SHP77 treated with DMSO at 0.1 percent for 48 hours (cell line): ENCODE data around the gene ASAP2.

ENCODE experiments used
- DNase-seq: peaks from one replicate; lab custom pipeline; 2025; lab: John Stamatoyannopoulos, UW

ASAP2 gene

DNA sequence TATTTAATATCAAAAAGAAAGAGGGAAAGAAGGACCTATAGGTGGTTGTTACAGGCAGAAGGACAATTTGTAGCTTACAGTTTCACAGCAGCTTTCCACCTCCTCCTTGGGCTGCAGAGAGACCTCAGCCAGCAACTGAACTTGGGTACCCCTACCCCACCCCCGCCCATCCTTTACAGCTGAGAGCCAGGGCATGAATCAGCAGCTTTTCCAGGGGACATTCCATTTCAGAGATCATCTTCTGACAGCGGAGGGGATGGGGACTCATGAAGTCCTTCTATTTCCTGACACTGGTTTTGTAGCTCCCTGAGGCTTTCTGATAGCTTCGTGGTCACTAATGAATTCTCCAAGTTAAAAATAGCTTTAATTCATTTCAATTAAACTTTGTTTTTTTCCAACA lies 120.4 kb downstream of the ASAP2 start:
- no peak for DNase-seq

DNA sequence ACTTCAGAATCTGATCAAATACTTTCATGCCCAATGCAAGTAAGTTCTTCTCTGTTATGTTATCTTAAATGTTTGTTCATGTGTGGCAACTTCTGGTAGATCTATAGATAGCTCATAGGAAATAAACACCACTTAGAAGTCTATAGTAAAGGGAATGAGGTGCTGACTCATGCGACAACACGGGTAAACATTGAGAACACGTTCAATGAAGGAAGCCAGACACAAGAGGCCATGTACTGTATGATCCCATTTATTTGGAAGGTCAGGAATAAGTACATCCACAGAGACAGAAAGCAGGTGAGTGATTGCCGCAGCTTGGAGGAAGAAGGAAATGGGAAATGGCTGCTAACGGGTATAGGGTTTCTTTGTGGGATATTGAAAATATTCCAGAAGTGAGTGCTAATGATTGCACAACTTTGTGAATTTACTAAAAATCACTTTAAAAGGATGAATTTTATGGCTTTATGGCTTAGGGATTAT lies 121.3 kb downstream of the ASAP2 start:
- peak; percentile 87 for DNase-seq

DNA sequence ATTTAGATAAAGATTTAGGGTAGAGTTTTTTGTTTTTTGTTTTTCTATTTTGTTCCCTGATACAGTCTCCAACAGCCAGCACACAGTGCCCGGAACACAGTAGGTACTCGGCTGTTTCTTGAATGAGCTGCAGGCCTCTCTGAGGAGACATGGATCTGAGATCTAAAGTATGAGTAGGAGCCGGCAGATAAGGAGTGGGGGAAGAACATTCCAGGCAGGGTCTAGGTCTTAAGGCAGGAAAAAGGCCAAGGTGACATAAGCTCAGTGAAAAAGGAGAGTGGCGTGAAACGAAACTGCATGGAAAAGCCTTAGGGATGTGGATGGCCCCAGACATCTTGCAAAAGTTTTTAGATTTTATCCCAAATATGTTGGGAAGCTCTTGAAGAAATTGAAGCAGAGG lies 122.3 kb downstream of the ASAP2 start:
- DNase-seq, result no peak

DNA sequence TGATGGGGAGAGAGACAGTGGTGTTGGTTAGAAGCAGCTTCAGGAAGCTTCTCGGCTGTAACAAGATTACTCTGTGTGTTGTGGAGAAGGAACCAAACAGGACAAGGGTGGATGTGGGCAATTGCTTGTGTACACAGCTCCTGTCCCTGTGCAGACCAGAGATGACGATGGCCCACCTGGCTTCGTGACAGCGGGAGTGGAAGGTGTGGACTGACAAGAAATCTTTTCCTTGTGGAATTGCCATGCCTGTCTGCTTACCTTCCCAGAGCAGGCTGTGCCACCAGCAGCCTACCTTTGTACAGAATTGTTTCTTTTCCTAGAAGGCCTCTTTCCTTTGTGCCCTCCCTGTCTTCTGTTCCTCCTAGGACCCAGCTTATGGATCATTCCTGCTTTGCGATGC lies 122.9 kb downstream of the ASAP2 start:
- DNase-seq, result no peak

DNA sequence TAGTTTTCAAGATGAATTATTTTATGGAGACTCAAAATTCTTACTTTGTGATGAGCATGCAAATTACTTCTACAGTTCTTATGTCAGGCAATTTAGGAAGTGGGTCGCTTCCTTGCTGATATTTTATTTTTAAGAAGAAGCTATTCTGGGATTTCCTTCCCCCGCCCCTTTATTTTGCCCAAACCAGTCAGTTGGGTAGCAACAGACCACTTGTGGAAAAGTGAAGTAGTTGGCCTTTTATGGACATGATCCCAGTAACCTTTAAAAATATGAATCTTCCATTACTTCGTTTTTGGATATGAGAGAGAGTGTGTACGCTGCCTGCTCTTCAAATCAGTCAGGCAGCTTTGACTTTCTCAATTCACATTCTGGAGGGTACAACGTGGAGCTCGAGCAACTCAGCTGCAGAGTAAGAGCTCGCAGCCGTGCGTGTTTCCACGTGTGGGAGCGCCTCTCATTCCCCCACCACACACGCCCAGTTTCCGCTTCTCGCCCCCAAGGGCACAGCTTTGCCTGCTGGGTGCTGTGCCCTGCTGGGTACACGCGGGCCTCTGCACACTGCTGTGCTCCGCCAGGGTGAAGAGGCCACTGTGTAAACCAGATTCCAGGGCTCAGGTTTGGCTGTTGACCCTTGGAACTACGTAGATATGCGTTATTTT lies 124.1 kb downstream of the ASAP2 start:
- DNase-seq, result no peak

DNA sequence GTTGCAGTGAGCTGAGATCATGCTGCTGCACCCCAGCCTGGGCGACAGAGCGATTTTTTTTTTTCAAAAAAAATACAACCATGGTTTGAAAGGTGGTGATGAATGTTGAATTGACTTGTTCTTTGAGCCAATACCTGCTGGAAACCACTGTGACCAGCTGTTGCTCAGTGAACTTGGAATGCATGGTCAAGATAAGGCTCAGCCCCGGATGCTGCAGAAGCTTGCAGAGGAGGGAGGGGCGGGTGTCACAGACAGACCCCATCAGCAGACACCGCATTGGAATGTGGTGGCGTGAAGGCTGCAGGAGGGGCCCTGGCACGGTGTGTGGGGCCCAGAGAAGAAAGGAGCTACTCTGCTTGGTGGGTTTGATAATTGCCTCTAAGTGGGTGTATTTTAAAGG lies 125.1 kb downstream of the ASAP2 start:
- DNase-seq, result no peak

DNA sequence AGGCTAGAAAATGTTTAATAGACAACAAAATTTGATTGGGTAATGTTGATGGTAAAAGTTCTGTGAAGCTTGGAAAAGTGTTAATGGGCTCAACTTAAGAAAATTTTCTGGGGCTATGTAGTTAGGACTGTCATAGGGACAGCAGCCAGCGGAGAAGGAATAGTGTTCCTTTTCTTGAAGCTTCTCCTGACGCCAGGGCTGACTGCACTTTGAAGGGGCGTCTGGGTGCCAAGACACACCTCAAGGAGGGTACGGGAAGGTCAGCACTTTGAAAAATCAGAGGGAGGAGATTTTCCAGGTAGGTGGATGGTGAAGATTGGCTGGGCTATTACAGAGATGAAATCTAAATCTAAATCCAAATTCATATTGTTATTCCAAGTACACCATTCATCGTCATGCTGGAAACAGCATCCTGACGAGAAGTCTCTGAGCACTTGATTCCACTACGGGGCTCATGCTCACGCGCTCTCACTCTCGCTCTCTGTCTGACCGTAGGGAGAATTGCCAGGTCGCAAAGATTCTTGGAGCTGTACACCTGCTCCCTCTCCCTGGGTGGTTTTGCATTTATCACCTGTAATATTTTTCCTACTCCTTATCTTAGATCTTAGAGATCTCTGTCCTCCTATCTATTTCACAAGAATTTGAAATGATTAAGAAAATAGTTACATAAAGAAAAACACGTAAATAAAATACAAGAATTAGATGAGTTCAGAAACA lies 125.7 kb downstream of the ASAP2 start:
- DNase-seq, result no peak

DNA sequence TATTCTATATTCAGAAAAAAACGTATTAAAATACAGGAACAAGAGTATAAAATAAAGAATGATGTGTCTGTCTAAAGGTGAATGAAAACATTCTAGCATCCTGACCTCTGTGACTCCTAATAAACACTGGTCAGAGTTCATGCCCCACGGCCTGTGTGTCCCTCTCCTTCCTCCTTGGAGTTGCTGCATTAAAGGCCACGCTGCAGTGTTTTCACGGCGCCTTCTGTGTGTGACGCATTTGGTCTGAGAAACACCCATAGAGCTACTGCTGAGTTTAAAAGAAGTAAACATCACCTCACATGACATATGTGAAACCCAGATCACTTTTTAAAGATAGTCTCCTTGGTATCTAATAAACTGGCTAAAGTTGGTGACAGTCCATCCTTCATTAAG lies 126.2 kb downstream of the ASAP2 start:
- no peak for DNase-seq

DNA sequence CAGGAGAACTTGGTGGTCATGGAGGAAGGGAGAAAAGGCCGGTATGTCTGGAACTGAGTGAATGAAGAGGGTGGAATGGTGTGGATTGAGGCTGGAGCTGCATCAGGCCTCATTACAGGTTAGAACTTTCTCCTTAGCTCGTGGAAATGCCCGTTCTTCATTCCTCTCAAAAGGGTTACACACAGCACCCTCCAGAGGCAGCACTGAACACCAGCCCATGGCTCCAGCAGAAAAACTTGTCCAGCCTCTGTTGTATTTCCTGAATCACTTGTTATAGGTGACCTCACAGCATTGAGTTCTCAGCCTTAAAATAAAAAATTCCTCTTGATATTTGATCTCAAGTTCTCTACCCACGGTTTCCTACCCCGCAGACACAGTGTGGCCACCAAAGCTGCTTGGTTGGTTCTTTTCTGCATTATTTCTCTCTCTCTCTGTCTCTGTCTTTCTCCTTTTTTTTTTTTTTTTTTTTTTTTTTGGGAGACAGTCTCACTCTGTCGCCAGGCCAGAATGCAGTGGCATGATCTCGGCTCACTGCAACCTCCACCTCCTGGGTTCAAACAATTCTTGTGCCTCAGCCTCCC lies 127.1 kb downstream of the ASAP2 start:
- peak; percentile 69 for DNase-seq

DNA sequence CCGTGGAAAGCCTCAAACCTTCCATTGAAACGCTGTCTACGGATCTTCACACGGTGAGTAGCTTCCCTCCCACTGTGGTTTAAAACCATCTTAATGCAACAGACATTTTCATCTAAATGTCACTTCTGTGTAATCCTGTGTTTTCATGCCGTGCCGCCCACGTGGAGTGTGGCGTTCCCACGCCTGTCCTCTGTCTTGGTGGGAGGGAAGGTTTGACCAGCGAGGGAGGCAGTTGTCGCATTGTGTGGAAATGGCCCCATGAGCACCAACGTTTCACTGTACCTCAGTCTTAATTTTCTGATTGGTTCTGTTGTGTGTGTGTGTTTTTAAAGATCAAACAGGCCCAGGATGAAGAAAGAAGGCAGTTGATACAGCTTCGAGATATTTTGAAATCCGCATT lies 128.1 kb downstream of the ASAP2 start:
- no peak for DNase-seq

DNA sequence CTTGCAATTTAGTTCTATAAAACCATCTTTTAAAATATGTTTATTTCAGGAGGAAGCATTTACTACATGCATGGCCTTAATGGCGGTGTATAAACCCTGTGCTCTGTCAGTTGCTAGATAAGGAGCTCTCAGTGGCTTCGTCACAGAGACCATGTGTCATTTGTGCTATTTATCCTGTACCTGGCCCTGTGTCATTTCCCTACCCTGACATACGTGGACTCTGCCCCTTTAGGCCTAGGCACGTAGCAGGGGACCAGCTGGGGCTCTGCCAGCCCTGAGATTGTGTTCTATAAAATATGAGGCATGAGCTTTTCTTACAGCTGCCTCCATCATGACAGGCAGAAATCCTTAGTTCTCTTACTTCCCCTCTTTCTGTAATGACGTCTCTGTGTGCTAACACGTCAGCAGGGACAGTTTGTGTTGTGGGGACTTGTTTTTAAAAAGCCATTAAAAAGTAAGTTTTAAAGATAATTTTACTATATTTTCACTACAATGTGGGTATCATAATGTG lies 128.8 kb downstream of the ASAP2 start:
- DNase-seq, result peak; percentile 70

DNA sequence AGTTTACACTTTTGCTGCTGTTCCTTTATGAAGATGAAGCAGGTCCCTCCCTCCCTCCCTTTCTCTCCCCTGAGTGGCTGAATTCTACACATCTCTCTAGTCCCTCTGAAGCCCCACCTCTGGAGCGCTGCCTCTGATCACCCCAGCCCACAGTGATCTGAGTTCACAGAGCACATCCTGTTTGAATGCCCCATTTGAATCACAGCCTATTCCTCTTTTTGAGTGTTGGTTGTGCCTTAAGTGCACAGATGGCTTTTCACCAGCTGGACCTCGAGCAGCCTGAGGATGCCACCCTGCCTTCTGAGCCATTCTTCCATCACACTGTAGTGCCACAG lies 129.6 kb downstream of the ASAP2 start:
- peak; percentile 98 for DNase-seq

DNA sequence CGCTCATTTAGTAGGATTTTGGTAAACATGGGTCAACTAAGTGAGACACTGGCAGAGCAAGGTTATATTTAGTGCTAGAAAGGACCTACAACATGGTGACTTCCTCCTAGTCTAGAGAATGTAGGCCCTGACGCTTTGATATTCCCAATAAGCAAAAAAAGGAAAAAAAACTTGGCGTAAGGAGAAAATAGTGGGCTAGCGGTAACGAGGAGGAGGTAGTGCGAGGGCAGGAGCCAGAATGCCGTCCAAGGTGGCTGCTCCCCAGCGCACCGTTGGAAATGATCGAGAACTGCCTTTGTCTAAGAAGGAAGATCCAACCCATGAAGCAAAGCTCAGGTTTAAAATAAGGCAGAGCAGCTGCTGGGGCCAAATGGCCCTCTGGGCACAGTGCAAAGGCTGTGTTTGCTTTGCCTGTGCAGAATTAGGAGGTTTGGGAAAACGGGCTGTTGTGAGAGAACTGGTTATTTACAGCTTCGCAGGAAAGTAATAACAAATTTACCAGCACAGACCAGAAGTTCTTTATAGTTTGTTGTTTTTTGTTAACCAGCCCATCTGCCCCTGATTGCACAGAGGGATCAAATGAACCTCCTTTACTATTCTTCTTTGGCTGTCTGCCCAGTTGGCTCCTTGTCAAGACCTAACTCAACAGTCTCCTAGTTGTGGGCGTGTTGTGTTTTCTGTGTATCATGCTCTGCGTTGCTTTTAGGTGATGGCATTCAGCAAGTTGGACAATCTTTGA lies 130.1 kb downstream of the ASAP2 start:
- DNase-seq, result peak; percentile 98

DNA sequence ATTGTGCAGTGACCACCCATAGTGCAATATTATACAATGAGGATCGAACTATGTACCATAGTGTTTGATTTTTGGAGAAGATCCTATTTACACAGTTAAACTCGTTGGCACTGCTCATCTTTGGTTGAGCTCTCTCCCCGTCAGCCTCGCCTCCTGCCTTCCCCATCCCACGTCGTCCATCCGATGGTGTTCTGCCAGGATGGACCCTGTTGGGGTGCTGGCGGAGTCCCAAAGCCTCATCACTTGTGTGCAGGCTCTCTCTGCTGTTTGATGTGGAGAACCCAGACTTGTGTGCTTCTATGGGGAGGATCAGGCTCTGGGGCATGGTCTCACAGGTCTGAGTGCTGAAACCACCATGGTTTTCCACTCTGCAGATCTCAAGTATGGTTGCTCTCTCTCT lies 131.3 kb downstream of the ASAP2 start:
- no peak for DNase-seq

DNA sequence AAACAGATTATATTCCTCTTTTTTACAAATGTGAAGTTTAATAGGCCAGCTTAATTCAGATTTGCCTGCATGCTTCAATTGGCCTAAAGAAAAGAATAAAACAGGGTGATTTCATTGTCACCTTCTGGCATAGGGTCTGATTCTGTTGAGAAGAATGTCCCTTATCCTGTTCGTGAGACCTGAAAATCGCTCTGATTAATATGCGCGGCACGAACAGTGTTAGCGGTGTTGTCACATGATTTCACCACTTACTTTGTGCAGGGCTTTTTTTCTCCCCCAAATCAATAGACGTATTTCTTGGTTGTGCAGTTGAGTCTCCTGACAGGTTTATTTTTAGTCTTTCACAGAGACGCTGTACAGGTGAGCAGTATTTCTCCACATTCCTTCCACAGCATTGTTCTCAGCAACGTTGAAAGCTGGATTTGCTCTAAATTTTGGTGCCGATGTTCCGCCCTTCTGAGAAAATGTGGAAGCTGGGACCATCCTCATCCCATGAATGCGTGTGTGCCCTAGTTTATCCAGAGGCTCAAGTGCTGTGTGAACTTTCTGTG lies 134.8 kb downstream of the ASAP2 start:
- DNase-seq, result no peak

DNA sequence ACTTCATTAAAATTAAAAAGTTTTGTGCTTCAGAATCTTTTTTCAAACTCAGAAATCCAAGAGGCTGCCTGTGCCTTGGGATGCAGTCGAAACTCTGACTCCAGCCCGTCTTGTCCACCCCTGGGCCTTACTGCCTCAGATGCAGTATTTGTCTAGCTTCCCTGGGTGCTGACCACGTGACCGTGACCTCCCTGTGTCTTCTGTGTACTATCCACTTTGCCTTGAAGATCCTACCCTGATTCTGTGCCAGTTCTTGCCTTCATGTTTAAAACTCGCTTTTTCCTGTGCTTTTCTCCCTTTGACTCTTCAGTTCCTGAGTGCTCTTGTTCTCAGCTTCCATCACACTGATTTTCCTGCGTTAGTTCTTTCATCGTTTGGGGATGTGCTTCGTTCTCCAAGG lies 136.0 kb downstream of the ASAP2 start:
- DNase-seq, result no peak

DNA sequence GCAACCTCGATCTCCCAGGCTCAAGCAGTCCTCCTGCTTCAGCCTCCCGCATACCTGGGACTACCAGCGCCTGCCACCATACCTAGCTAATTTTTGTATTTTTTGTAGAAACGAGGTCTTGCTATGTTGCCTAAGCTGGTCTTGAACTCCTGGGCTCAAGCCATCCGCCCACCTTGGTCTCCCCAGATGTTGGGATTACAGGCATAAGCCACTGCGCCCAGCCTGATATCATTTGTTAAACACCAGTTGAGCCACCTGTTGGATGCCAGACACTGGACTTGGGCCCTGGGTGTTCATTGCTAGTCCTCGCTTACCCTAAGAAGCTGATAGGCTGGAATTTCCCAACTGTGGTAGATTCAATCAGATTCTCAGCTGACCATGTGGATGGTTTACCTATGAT lies 136.9 kb downstream of the ASAP2 start:
- DNase-seq, result no peak

DNA sequence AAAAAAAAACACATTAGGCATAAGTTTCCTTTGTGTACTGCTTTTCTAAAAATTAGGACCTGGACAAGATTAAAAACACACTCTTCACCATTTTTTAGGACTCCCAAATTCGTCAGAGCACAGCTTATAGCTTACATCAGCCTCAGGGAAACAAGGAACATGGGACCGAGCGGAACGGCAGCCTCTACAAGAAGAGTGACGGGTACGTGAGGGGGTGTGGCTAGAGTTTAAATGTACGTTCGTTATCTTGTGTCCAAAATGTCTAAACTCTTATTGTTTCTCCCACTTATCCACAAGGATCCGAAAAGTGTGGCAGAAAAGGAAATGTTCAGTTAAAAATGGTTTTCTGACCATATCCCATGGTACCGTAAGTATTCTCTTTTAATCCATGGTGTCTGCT lies 137.8 kb downstream of the ASAP2 start:
- DNase-seq, result no peak

DNA sequence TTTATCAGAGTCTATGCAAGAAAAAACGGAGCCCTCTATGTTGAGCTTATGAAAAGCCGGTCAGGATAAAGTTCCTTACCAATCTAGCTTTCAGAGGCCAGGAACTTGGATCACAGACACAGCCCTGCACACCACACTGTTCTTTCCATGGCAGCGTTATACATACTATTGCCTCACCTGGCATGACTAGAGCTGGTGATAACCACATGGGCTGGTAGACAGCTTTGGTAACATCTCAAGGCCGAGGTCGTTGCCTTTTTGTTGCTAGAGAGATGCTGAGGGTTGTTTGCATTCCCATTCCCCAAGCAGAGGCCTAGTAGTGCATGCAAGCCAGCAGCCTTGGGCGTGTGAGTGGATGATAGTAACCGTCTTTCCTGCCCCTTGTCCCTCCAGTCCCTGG lies 138.7 kb downstream of the ASAP2 start:
- DNase-seq, result no peak

DNA sequence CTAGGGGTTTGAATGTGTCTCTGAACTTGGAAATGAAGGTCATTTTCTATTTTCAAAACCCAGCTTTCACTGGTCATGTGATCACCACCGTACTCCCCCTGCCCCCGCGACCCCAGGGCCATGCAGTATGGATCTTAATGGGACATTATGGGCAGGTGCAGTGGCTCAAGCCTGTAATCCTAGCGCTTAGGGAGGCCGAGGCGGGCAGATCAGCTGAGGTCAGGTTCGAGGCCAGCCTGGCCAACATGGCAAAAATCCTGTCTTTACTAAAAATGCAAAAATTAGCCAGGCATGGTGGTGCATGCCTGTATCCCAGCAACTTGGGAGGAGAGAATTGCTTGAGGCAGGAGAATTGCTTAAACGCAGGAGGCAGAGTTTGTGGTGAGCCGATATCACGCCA lies 139.4 kb downstream of the ASAP2 start:
- DNase-seq, result no peak

DNA sequence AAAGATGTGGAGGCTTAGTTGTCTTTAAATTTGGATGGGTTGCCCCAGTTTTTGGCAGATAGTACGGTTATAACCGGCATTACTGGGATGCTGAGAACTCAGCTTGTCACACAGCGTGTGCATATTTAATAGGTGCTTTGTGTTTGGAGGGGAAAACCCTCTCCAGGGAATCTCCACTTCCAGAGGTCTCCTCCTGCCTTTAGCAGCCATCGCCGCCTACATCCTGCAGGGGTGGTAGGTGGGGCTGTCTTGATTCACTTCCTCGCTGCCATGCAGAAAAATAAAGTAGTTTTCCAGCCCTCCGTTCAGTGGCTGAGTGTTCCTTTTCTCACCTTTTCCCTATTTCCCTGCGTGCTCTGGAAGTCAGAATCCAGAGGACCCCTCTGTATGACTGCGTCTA lies 140.3 kb downstream of the ASAP2 start:
- no peak for DNase-seq

DNA sequence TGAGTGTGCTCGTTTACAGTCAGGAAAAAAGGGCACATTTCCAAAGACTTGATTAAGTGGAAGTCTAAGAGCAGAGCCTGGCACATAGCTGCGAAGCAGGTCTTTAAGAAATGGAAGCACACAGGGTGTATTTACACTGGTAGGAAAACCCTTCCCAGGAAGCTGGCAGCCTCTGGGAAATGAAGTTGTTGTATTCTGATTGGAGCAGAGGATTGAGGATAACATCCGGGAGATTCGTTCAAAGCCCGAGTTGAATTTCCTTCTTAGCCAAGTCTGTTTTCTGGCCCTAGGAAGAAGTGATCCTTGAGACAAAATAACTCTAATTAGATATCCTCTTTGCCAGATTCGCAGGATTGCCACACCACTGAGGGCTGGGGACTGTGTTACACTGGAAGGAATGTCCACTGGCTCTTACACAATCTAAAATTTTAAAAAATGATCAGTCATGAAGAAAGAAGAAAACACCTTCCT lies 140.8 kb downstream of the ASAP2 start:
- DNase-seq, result no peak
